H1 (cell line): ENCODE results near the gene OSR1. TPM values are rescaled to one million over a fixed set of nuclear protein-coding genes. Genes with fewer than 3 reads are reported as not detected.

Source experiments
- BACH1 ChIP-seq: IDR thresholded peaks from 2 replicates; pipeline ENCODE4 v1.6.1; 2012; ENCODE audit warnings: low read length, improper control_type of control experiment
- CBX5 ChIP-seq: fragments of 300-800, 300-1000 bp; sonication (generic); IDR thresholded peaks from 2 replicates; pipeline ENCODE4 v1.7.1; 2016; ENCODE audit warnings: antibody characterized with exemption, low read length, low read depth
- CHD2 ChIP-seq: IDR thresholded peaks from 2 replicates; pipeline ENCODE4 v1.6.1; 2012; ENCODE audit warnings: low read length, improper control_type of control experiment
- CHD7 ChIP-seq: fragments of 300-600 bp; sonication (generic); IDR thresholded peaks from 2 replicates; pipeline ENCODE4 v1.7.1; 2012; ENCODE audit warnings: low read length, moderate library complexity, mild to moderate bottlenecking, inconsistent platforms; ENCODE audit not compliant: insufficient replicate concordance
- EGR1 ChIP-seq: IDR thresholded peaks from 2 replicates; pipeline ENCODE4 v1.6.1; 2011; ENCODE audit warnings: low read depth, low read length, borderline replicate concordance
- EZH2 ChIP-seq: fragments of 200-600 bp; sonication (generic); IDR thresholded peaks from 2 replicates; pipeline ENCODE4 v1.7.1; 2012; ENCODE audit warnings: low read depth, mild to moderate bottlenecking, moderate library complexity, low read length, inconsistent platforms; ENCODE audit not compliant: severe bottlenecking
- JUN ChIP-seq: IDR thresholded peaks from 2 replicates; pipeline ENCODE4 v1.6.1; 2011; ENCODE audit warnings: low read depth, mild to moderate bottlenecking, improper control_type of control experiment, low read length
- PHF8 ChIP-seq: fragments of 200-600 bp; sonication (generic); conservative IDR thresholded peaks from 2 replicates; pipeline ENCODE4 v1.7.1; 2012; ENCODE audit warnings: low read depth, mild to moderate bottlenecking, inconsistent platforms, low read length, moderate library complexity
- SP1 ChIP-seq: IDR thresholded peaks from 2 replicates; pipeline ENCODE4 v1.6.1; 2011; ENCODE audit warnings: low read depth, low read length
- SRF ChIP-seq: IDR thresholded peaks from 2 replicates; pipeline ENCODE4 v1.6.1; 2011; ENCODE audit warnings: mild to moderate bottlenecking, low read depth, low read length, moderate library complexity
- TAF1 ChIP-seq: IDR thresholded peaks from 2 replicates; pipeline ENCODE4 v1.6.1; 2011; ENCODE audit warnings: mild to moderate bottlenecking, low read depth, low read length
- USF2 ChIP-seq: IDR thresholded peaks from 2 replicates; pipeline ENCODE4 v1.6.1; 2011; ENCODE audit warnings: low read length, improper control_type of control experiment
- polyA plus RNA-seq, 7 experiments: library from polyadenylated mRNA; depleted of rRNA in 3 of 7; stranded (reverse) in 5 of 7; unstranded in 2 of 7; fragments of >200 nt in 5 of 7; fragments of 200-250 nt in 2 of 7; gene quantifications; 1 replicate in 5 of 7; 2 replicates in 1 of 7; 4 replicates in 1 of 7; pipeline versions ENCODE4 v1.2.1 to v1.2.3, GENCODE V29; 2011 to 2013; ENCODE audit warnings: missing spikeins in 2 of 7, mixed read lengths in 2 of 7
- total RNA-seq: library from RNA; stranded (reverse); fragmentation: NEBNext Ultra II Directional; extraction: Animal tissue kit (Norgen Biotek cat#: 25700); gene quantifications from 2 replicates; pipeline ENCODE4 v1.2.1, GENCODE V29; 2021

The OSR1 gene
- total and polyA plus RNA-seq, 2 of the 8 experiments (the other 6 are each of a cell fraction or from before 2014, with no cell fraction given) = 0.05 to 0.22 TPM

- TF ChIP-seq CHD7 (no peak), PHF8 (no peak), JUN (no peak), CBX5 (no peak), USF2 (no peak), EZH2 (no peak), TAF1 (no peak), SP1 (no peak), EGR1 (no peak), BACH1 (no peak), CHD2 (no peak), SRF (no peak)
Observed at GRCh38 chr2:19321946-19322345, 36.5 kb downstream of the OSR1 start (continued).
